Heart right ventricle (tissue), 16 donors: Measurements from ENCODE around the gene TAF1D. TPM values are rescaled to one million over a fixed set of nuclear protein-coding genes. Genes with fewer than 3 reads are reported as not detected.

Experiments
- ATAC-seq, 8 donors: fragments of 200-7000 bp; cut with Tn5 transposase; one replicate each; pipeline ENCODE4 v1.9.1; 2020; ENCODE audit warnings: mild to moderate bottlenecking in 8 of 8, moderate library complexity in 8 of 8, moderate number of reproducible peaks in 1 of 8
- DNase-seq, 2 donors: peaks; one replicate each; pipeline ENCODE4 v3.0.0-alpha.2; 2020
- H3K27ac ChIP-seq, 10 donors: fragments of 200-600 bp; sonication (generic) in 2 of 10; one replicate each; pipeline versions ENCODE4 v1.5.0 to v1.8.0; 2020 to 2022; ENCODE audit warnings: mild to moderate bottlenecking in 3 of 10
- H3K27me3 ChIP-seq, 7 donors: fragments of 200-600 bp; one replicate each; pipeline ENCODE4 v1.8.0; 2021 to 2022; ENCODE audit warnings: mild to moderate bottlenecking in 2 of 7
- H3K36me3 ChIP-seq, 9 donors: fragments of 200-600 bp; sonication (generic) in 1 of 9; one replicate each; pipeline versions ENCODE4 v1.5.0 to v1.8.0; 2020 to 2022; ENCODE audit warnings: mild to moderate bottlenecking in 2 of 9
- H3K4me1 ChIP-seq, 9 donors: fragments of 200-600 bp; sonication (generic) in 1 of 9; one replicate each; pipeline versions ENCODE4 v1.5.0 to v1.8.0; 2020 to 2022; ENCODE audit warnings: mild to moderate bottlenecking in 4 of 9
- H3K4me3 ChIP-seq, 10 donors: fragments of 200-600 bp; sonication (generic) in 2 of 10; one replicate each; pipeline versions ENCODE4 v1.5.0 to v1.8.0; 2020 to 2022; ENCODE audit warnings: mild to moderate bottlenecking in 7 of 10, moderate library complexity in 2 of 10
- H3K9me3 ChIP-seq, 11 donors: fragments of 200-600 bp in 10 of 11; sonication (generic) in 2 of 11; one replicate each; pipeline versions ENCODE4 v1.5.0 to v1.8.0; 2013 to 2022; ENCODE audit warnings: mild to moderate bottlenecking in 2 of 11, control low read depth in 1 of 11, moderate library complexity in 1 of 11
- CTCF ChIP-seq, 9 donors: fragments of 200-600 bp; sonication (generic) in 2 of 9; IDR thresholded peaks; one replicate each; pipeline versions ENCODE4 v1.5.0 to v1.8.0; 2021 to 2022; ENCODE audit warnings: antibody characterized with exemption in 9 of 9, mild to moderate bottlenecking in 5 of 9, moderate library complexity in 1 of 9
- WGBS, 2 donors: extraction: QIAGEN DNeasy Blood & Tissue Kit; methylation state at CpG; one replicate each; pipeline ENCODE4 v1.1.7; 2013; ENCODE audit warnings: inconsistent platforms in 1 of 2; 5-methylcytosine and 5-hydroxymethylcytosine counted together
- intact Hi-C, 10 donors: fragments of 100-400 bp; cut with DNase I; formaldehyde crosslinking; loops; one replicate each; pipeline versions ENCODE4 v1.11.1 to v1.14.2; 2022
- polyA plus RNA-seq, 2 donors: library from polyadenylated mRNA; stranded (reverse); fragments of 200-250 nt; gene quantifications; one replicate each; pipeline ENCODE4 v1.2.3, GENCODE V29; 2013
- total RNA-seq, 10 donors: library from RNA; stranded (reverse); fragmentation: NEBNext Ultra II Directional in 3 of 10; extraction: Animal tissue kit (Norgen Biotek cat#: 25700) in 3 of 10; gene quantifications; one replicate each; pipeline versions ENCODE4 v1.2.1 to v1.2.4, GENCODE V29; 2021 to 2023
- donor health status: Arrhythmogenic right ventricular cardiomyopathy.
- donor health status: ischemic (EF 13 %, LVEDD 7.1; RV severe dilation, severe dysfunction).
- donor health status: healthy with polysubstance abuse.
- donor health status: DM: no; HTN: yes; CAD: no.
- donor health status: DM: no; HTN: no; CAD: no.
- donor health status: ischemic (EF 25% LVEDD 6.9; RV normal size, moderate dysfunction).
- donor health status: ischemic (EF 25% LVEDD 5.7; RV mildly dilated, moderate dysfunction).
- donor health status: healthy.
- donor health status: DM: yes; HTN: yes; CAD: no.
- donor health status: Ischemic cardiomyopathy.
- donor health status: ischemic (EF 35%, LVEDD 5.7; RV mildly dilated, moderate dysfunction).
- donor health status: nonischemic (EF 11% LVEDD 7.7; RV severe dilation, severe dysfunction).
- donor health status: DM: yes; HTN: yes; CAD: no.
- donor health status: PGD.
- donor health status: ischemic (EF 29% LVEDD 5.4; RV normal size, mild dysfunction).
- donor health status: nonischemic (EF 23%, LVEDD 6.1; RV moderate dilation, normal function).

TAF1D gene
- total and polyA plus RNA-seq, 12 donors, result 24.0 to 114 (median 33.5) TPM

GRCh38 chr11:93734427-93735222 lies 6.7 kb downstream of the TAF1D start:
- Histone ChIP-seq H3K27ac (no peak overlapping the region), H3K27me3 (no peaks in the 10 kb centered on the region), H3K4me1 (peaks cover 0 to 69% (median 28%) of the 10 kb centered on the region in 9 donors), H3K4me3 (no peak overlapping the region), H3K9me3 (no peaks in the 10 kb centered on the region), H3K36me3 (peaks cover 0 to 100% (median 85%) of the 10 kb centered on the region in 9 donors)
- intact Hi-C loops, result loop anchor here in 1 of 10 donors (10.0 kb wide), 1 partner anchor 60 kb away; no protein-coding TSS in a partner anchor
- no peak for DNase-seq
- TF ChIP-seq CTCF (IDR thresholded peaks at IDR 0.05), result no peak
- whole genome bisulfite sequencing, 2 donors, result 86 to 97% methylated on average over 1 of the region's 1 CpG
- ATAC-seq, result no peak

GRCh38 chr11:93733474-93733873 lies 7.8 kb downstream of the TAF1D start:
- no peaks in the 10 kb centered on the region for H3K27me3 ChIP-seq
- H3K36me3 ChIP-seq, result peaks cover 0 to 100% (median 90%) of the 10 kb centered on the region in 9 donors
- no peak for ATAC-seq
- H3K4me3 ChIP-seq, result no peak overlapping the region
- 74 to 76% methylated on average over 6 of the region's 6 CpGs for WGBS, 2 donors
- DNase-seq, result no peak
- no peak for TF ChIP-seq CTCF (IDR thresholded peaks at IDR 0.05)
- peaks cover 0 to 58% (median 17%) of the 10 kb centered on the region in 9 donors for H3K4me1 ChIP-seq
- H3K27ac ChIP-seq, result no peak overlapping the region
- intact Hi-C loops, result loop anchor here in 1 of 10 donors (10.0 kb wide), 1 partner anchor 59 kb away; no protein-coding TSS in a partner anchor
- H3K9me3 ChIP-seq, result no peaks in the 10 kb centered on the region

GRCh38 chr11:93732237-93732892 lies 8.9 kb downstream of the TAF1D start:
- ATAC-seq (no peak), DNase-seq (no peak)
- H3K27ac ChIP-seq, result no peak overlapping the region
- H3K9me3 ChIP-seq, result no peaks in the 10 kb centered on the region
- 81 to 88% methylated on average over 4 of the region's 4 CpGs for WGBS, 2 donors
- peaks cover 0 to 47% (median 6%) of the 10 kb centered on the region in 9 donors for H3K4me1 ChIP-seq
- peaks cover 0 to 100% (median 88%) of the 10 kb centered on the region in 9 donors for H3K36me3 ChIP-seq
- intact Hi-C loops, result loop anchor here in 1 of 10 donors (10.0 kb wide), 1 partner anchor 58 kb away; no protein-coding TSS in a partner anchor
- no peak overlapping the region for H3K4me3 ChIP-seq
- TF ChIP-seq CTCF (IDR thresholded peaks at IDR 0.05), result no peak
- H3K27me3 ChIP-seq, result no peaks in the 10 kb centered on the region
